OCI-LY7 (cell line): Measurements from ENCODE around the gene UTS2R. TPM values are rescaled to one million over a fixed set of nuclear protein-coding genes. Genes with fewer than 3 reads are reported as not detected.

Source experiments
- BruUV-seq: library from RNA; stranded (reverse); fragments of 400-500 nt; replicated peaks from 2 replicates; lab custom pipeline; 2021; lab: Mats Ljungman, UMichigan
- CTCF ChIA-PET: fragments of 300-600 bp; sonication (Branson Sonifier 250); formaldehyde crosslinking; loops from one replicate; lab custom pipeline; 2022; ENCODE audit warnings: antibody characterized with exemption; ENCODE audit not compliant: unreplicated experiment; lab: Charles Lee
- POLR2A ChIA-PET: fragments of 300-600 bp; sonication (Branson Sonifier 250); formaldehyde crosslinking; loops from one replicate; lab custom pipeline; 2022; ENCODE audit warnings: antibody characterized with exemption; lab: Charles Lee
- DNase-seq: peaks from one replicate; pipeline ENCODE4 v3.0.0-alpha.2; 2015; ENCODE audit warnings: low spot score
- H2AFZ ChIP-seq: fragments of 200-600 bp; sonication (generic), shearing (Covaris generic); 2 replicates; pipeline ENCODE4 v1.6.1; 2014; ENCODE audit warnings: mild to moderate bottlenecking, antibody characterized with exemption, low read length, moderate library complexity
- H3K27ac ChIP-seq: fragments of 200-600 bp; sonication (generic); 2 replicates; pipeline ENCODE4 v1.5.1; 2014; ENCODE audit warnings: mixed run types, low read depth, mild to moderate bottlenecking, moderate library complexity, low read length, inconsistent platforms; ENCODE audit not compliant: poor library complexity, severe bottlenecking
- H3K36me3 ChIP-seq: fragments of 200-600 bp; sonication (generic); 2 replicates; pipeline ENCODE4 v1.6.1; 2014; ENCODE audit warnings: mild to moderate bottlenecking, antibody characterized with exemption, low read length, moderate library complexity, mixed read lengths; ENCODE audit not compliant: insufficient read depth
- H3K4me1 ChIP-seq: fragments of 200-600 bp; sonication (generic); 2 replicates; pipeline ENCODE4 v1.5.1; 2014; ENCODE audit warnings: mild to moderate bottlenecking, low read length; ENCODE audit not compliant: insufficient read depth, poor library complexity, severe bottlenecking
- H3K4me2 ChIP-seq: fragments of 200-600 bp; sonication (generic); 2 replicates; pipeline ENCODE4 v1.6.1; 2014; ENCODE audit warnings: mild to moderate bottlenecking, low read length
- H3K4me3 ChIP-seq: fragments of 200-600 bp; sonication (generic); 2 replicates; pipeline ENCODE4 v1.5.1; 2014; ENCODE audit warnings: mild to moderate bottlenecking, low read depth, low read length; ENCODE audit not compliant: poor library complexity, severe bottlenecking
- H3K79me2 ChIP-seq: fragments of 200-600 bp; sonication (generic); 2 replicates; pipeline ENCODE4 v1.6.1; 2016; ENCODE audit warnings: low read depth, mild to moderate bottlenecking, low read length, moderate library complexity, mixed read lengths; ENCODE audit not compliant: insufficient read depth
- H3K9me2 ChIP-seq: fragments of 200-600 bp; sonication (generic); 2 replicates; pipeline ENCODE4 v1.6.1; 2016; ENCODE audit warnings: mild to moderate bottlenecking, low read length, mixed read lengths; ENCODE audit not compliant: insufficient read depth
- H3K9me3 ChIP-seq: fragments of 200-600 bp; sonication (generic); 2 replicates; pipeline ENCODE4 v1.6.1; 2014; ENCODE audit warnings: mild to moderate bottlenecking, mixed run types, low read length, mixed read lengths
- H4K20me1 ChIP-seq: fragments of 200-600 bp; sonication (generic); 2 replicates; pipeline ENCODE4 v1.6.1; 2014; ENCODE audit warnings: mild to moderate bottlenecking, antibody characterized with exemption, low read length, moderate library complexity, mixed read lengths; ENCODE audit not compliant: insufficient read depth
- CTCF ChIP-seq: fragments of 200-600 bp; sonication (generic); conservative IDR thresholded peaks from 2 replicates; pipeline ENCODE4 v1.5.1; 2014; ENCODE audit warnings: mild to moderate bottlenecking, antibody characterized with exemption, low read length, moderate library complexity, mixed read lengths
- EZH2phosphoT487 ChIP-seq: fragments of 200-600 bp; sonication (generic); IDR thresholded peaks from 2 replicates; pipeline ENCODE4 v1.6.1; 2018; ENCODE audit warnings: low read depth, borderline replicate concordance, mild to moderate bottlenecking, mixed run types, antibody characterized with exemption, low read length, moderate library complexity, mixed read lengths
- intact Hi-C: fragments of 100-400 bp; cut with micrococcal nuclease; formaldehyde crosslinking; loops from one replicate; pipeline ENCODE4 v1.10.0; 2022; ENCODE audit not compliant: unreplicated experiment
- total RNA-seq, 2 experiments: library from RNA; depleted of rRNA in 1 of 2; stranded (reverse); fragments of >200 nt in 1 of 2; shearing (Covaris generic) in 1 of 2; gene quantifications; 2 replicates each; pipeline ENCODE4 v1.2.3, GENCODE V29; 2014 to 2022

The UTS2R gene
- total RNA-seq, 2 experiments from 2014 or later: 17.4 to 36.3 TPM

- no peak overlapping the region for H3K27ac ChIP-seq
- intact Hi-C loops: no loop called here
- no peaks in the 10 kb centered on the region for H3K9me3 ChIP-seq
- no peak overlapping the region for H3K4me2 ChIP-seq
- no peak overlapping the region for H3K4me3 ChIP-seq
- no peaks in the 10 kb centered on the region for H3K9me2 ChIP-seq
- CTCF ChIA-PET: no interaction called here
- DNase-seq: no peak
- H3K79me2 ChIP-seq: no peaks in the 10 kb centered on the region
- no peak overlapping the region for H2AFZ ChIP-seq
- no peaks in the 10 kb centered on the region for H4K20me1 ChIP-seq
- no TSS peak for BruUV-seq
- no peaks in the 10 kb centered on the region for H3K36me3 ChIP-seq
- POLR2A ChIA-PET: no interaction called here
- H3K4me1 ChIP-seq: peaks cover 6% of the 10 kb centered on the region
- no peak for TF ChIP-seq CTCF
- TF ChIP-seq EZH2phosphoT487: no peak
Observed at GRCh38 chr17:82328994-82329507, 42.5 kb upstream of the UTS2R start.

- Histone ChIP-seq H3K4me2 (no peak overlapping the region), H3K9me3 (no peaks in the 10 kb centered on the region), H3K27ac (no peak overlapping the region), H3K4me3 (no peak overlapping the region), H3K9me2 (no peaks in the 10 kb centered on the region), H4K20me1 (no peaks in the 10 kb centered on the region), H3K79me2 (no peaks in the 10 kb centered on the region), H2AFZ (no peak overlapping the region), H3K36me3 (no peaks in the 10 kb centered on the region), H3K4me1 (peaks cover 14% of the 10 kb centered on the region)
- POLR2A ChIA-PET: no interaction called here
- DNase-seq: no peak
- CTCF ChIA-PET: no interaction called here
- intact Hi-C loops: no loop called here
- TF ChIP-seq CTCF: no peak
- no peak for TF ChIP-seq EZH2phosphoT487
- BruUV-seq: no TSS peak
Observed at GRCh38 chr17:82329683-82330321, 41.8 kb upstream of the UTS2R start.
